Breast epithelium (tissue), 3 donors: Measurements from ENCODE around the gene BHMT.

Experiments
- POLR2AphosphoS5 ChIP-seq, 3 donors: sonication (generic); formaldehyde crosslinking; IDR thresholded peaks; one replicate each; pipeline ENCODE4 v1.6.1; 2017; ENCODE audit warnings: antibody characterized with exemption in 3 of 3
- TF ChIP-seq, protein P1 (sequence below), 3 donors: fragments of 450-650 bp; IDR thresholded peaks; one replicate each; pipeline ENCODE4 v1.5.1; 2016 to 2017; ENCODE audit warnings: antibody characterized with exemption in 3 of 3, mild to moderate bottlenecking in 3 of 3, moderate library complexity in 3 of 3

DNA sequence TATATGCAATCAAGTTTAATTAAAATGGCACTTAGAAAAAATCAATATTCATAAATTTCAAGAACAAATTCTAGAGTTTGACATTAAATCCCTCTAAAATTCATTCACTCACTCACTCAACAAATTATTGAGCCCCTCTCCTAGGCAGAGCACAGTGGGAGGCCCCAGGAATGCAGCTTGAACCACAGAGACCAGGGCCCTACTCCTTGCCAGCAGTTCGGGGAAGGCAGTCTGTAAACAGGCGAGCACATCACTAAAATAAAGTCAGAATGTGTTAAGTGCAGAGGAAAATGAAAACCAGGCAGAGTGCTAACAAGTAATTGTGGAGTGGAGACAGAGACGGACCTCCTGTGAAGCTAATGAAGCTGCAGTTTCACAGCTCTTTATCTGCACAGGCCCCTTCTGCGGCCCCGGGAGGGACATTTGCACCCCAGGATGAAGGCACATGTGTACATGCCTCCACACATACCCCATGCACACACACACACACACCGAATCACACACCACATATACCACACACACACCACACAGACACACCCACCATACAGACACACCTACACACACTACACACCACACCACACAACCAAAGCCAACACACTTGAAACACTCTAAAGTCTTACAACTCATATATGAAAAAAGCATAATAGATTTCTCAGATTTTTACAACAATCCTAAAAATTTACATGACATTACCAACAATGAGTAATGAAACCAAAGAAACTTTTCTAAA lies 40.5 kb downstream of the BHMT start:
- TF ChIP-seq, protein P1, sequence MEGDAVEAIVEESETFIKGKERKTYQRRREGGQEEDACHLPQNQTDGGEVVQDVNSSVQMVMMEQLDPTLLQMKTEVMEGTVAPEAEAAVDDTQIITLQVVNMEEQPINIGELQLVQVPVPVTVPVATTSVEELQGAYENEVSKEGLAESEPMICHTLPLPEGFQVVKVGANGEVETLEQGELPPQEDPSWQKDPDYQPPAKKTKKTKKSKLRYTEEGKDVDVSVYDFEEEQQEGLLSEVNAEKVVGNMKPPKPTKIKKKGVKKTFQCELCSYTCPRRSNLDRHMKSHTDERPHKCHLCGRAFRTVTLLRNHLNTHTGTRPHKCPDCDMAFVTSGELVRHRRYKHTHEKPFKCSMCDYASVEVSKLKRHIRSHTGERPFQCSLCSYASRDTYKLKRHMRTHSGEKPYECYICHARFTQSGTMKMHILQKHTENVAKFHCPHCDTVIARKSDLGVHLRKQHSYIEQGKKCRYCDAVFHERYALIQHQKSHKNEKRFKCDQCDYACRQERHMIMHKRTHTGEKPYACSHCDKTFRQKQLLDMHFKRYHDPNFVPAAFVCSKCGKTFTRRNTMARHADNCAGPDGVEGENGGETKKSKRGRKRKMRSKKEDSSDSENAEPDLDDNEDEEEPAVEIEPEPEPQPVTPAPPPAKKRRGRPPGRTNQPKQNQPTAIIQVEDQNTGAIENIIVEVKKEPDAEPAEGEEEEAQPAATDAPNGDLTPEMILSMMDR (IDR thresholded peaks at IDR 0.05) = no peak
- TF ChIP-seq POLR2AphosphoS5 (IDR thresholded peaks at IDR 0.05) = no peak
